ENCODE measurements around the gene ATP10B.

- TF ChIP-seq, protein P1, sequence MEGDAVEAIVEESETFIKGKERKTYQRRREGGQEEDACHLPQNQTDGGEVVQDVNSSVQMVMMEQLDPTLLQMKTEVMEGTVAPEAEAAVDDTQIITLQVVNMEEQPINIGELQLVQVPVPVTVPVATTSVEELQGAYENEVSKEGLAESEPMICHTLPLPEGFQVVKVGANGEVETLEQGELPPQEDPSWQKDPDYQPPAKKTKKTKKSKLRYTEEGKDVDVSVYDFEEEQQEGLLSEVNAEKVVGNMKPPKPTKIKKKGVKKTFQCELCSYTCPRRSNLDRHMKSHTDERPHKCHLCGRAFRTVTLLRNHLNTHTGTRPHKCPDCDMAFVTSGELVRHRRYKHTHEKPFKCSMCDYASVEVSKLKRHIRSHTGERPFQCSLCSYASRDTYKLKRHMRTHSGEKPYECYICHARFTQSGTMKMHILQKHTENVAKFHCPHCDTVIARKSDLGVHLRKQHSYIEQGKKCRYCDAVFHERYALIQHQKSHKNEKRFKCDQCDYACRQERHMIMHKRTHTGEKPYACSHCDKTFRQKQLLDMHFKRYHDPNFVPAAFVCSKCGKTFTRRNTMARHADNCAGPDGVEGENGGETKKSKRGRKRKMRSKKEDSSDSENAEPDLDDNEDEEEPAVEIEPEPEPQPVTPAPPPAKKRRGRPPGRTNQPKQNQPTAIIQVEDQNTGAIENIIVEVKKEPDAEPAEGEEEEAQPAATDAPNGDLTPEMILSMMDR (IDR thresholded peaks at IDR 0.05) = no peak
- TF ChIP-seq POLR2A (IDR thresholded peaks at IDR 0.05) = no peak
These were observed 103.0 kb downstream of the ATP10B start for GRCh38 chr5:160749026-160749425.
